ENCODE results near the gene RAD50. TPM values are rescaled to one million over a fixed set of nuclear protein-coding genes. Genes with fewer than 3 reads are reported as not detected.
A peak's percentile ranks its signal among the peaks of the same experiment; 100 is the strongest.

Gene RAD50
- total RNA-seq, 1 donor from 2014 or later: 29.4 TPM

- TF ChIP-seq CTCF (IDR thresholded peaks at IDR 0.05): no peak
- Histone ChIP-seq H3K36me3 (no peaks in the 10 kb centered on the region), H3K4me1 (peaks cover 6 to 8% of the 10 kb centered on the region in 2 donors), H3K27ac (no peak within 1 kb of the TSS), H3K27me3 (no peaks in the 10 kb centered on the region), H3K9me3 (no peaks in the 10 kb centered on the region), H3K4me3 (no peak within 1 kb of the TSS)
- DNase-seq (ENCODE audit: low spot score in 2 of 2): peak in 1 of 2 donors; percentile 35
- intact Hi-C loops (cut with DNase I): loop anchor here (1.0 to 10.0 kb wide), 3 partner anchors 19 to 164 kb away; no protein-coding TSS in a partner anchor
Measured at GRCh38 chr5:132657676-132658380, 101.1 kb downstream of the RAD50 start, which contains the start of gene IL13. Gene IL13 (plus strand): TSS chr5:132658173. CDS start chr5:132658187, 14 bp downstream.

GRCh38 chr5:132658381-132659302 lies 101.9 kb downstream of the RAD50 start:
- H3K27me3 ChIP-seq: no peaks in the 10 kb centered on the region
- H3K4me1 ChIP-seq: peaks cover 6 to 8% of the 10 kb centered on the region in 2 donors
- TF ChIP-seq CTCF (IDR thresholded peaks at IDR 0.05): no peak
- intact Hi-C loops (cut with DNase I): loop anchor here (5.0 to 10.0 kb wide), 2 partner anchors 56 to 164 kb away; no protein-coding TSS in a partner anchor
- H3K9me3 ChIP-seq: no peaks in the 10 kb centered on the region
- no peak overlapping the region for H3K27ac ChIP-seq
- DNase-seq (ENCODE audit: low spot score in 2 of 2): peak in 1 of 2 donors; percentile 44
- no peaks in the 10 kb centered on the region for H3K36me3 ChIP-seq
- no peak overlapping the region for H3K4me3 ChIP-seq

- peak in 1 of 2 donors; percentile 31 for DNase-seq (ENCODE audit: low spot score in 2 of 2)
- Histone ChIP-seq H3K27me3 (no peaks in the 10 kb centered on the region), H3K27ac (no peak overlapping the region), H3K36me3 (no peaks in the 10 kb centered on the region), H3K4me3 (no peak overlapping the region), H3K9me3 (no peaks in the 10 kb centered on the region), H3K4me1 (peaks cover 6 to 8% of the 10 kb centered on the region in 2 donors)
- TF ChIP-seq CTCF (IDR thresholded peaks at IDR 0.05): no peak
- intact Hi-C loops (cut with DNase I): loop anchor here (5.0 to 10.0 kb wide), 2 partner anchors 55 to 162 kb away; no protein-coding TSS in a partner anchor
Measured at GRCh38 chr5:132659598-132660493, 103.1 kb downstream of the RAD50 start.

GRCh38 chr5:132661231-132662003 lies 104.6 kb downstream of the RAD50 start:
- Histone ChIP-seq H3K27ac (no peak overlapping the region), H3K9me3 (no peaks in the 10 kb centered on the region), H3K27me3 (no peaks in the 10 kb centered on the region), H3K4me3 (no peak overlapping the region), H3K4me1 (peaks cover 0 to 2% of the 10 kb centered on the region in 2 donors), H3K36me3 (no peaks in the 10 kb centered on the region)
- DNase-seq (ENCODE audit: low spot score in 2 of 2): peak in 1 of 2 donors; percentile 48
- no peak for TF ChIP-seq CTCF (IDR thresholded peaks at IDR 0.05)
- intact Hi-C loops (cut with DNase I): no loop called here
